ENCODE results near the gene PRR33. TPM values are rescaled to one million over a fixed set of nuclear protein-coding genes. Genes with fewer than 3 reads are reported as not detected.

PRR33 gene
- polyA plus RNA-seq, 3 donors from 2014 or later = 0.35 TPM; not detected in 2

- H3K36me3 Mint-ChIP-seq = peaks cover 0 to 9% (median 0%) of the 10 kb centered on the region in 3 donors
- no peak for DNase-seq
- H3K27me3 Mint-ChIP-seq (ENCODE audit: low read depth in 3 of 3) = peaks cover 0 to 4% (median 2%) of the 10 kb centered on the region in 3 donors
- H3K27ac Mint-ChIP-seq = peak overlapping the region in 1 of 6 donors; percentile 76
- H3K9me3 Mint-ChIP-seq = no peaks in the 10 kb centered on the region
- H3K4me3 Mint-ChIP-seq = no peak overlapping the region
- peaks cover 13 to 40% of the 10 kb centered on the region in 2 donors for H3K4me1 Mint-ChIP-seq
Observed at GRCh38 chr11:1883346-1884302, 8.1 kb downstream of the PRR33 start.

- peaks cover 0 to 2% (median 0%) of the 10 kb centered on the region in 3 donors for H3K36me3 Mint-ChIP-seq
- peak overlapping the region in 1 of 5 donors; percentile 26 for H3K4me3 Mint-ChIP-seq
- H3K9me3 Mint-ChIP-seq = no peaks in the 10 kb centered on the region
- peak overlapping the region in 3 of 6 donors; percentile 26 to 60 (median 40) for H3K27ac Mint-ChIP-seq
- peaks cover 2 to 33% of the 10 kb centered on the region in 2 donors for H3K4me1 Mint-ChIP-seq
- peak; percentile 72 to 78 (median 77) for DNase-seq
- H3K27me3 Mint-ChIP-seq (ENCODE audit: low read depth in 3 of 3) = no peaks in the 10 kb centered on the region
Observed at GRCh38 chr11:1882265-1883238, 9.1 kb downstream of the PRR33 start.

- H3K4me1 Mint-ChIP-seq = peaks cover 0 to 32% of the 10 kb centered on the region in 2 donors
- H3K27me3 Mint-ChIP-seq (ENCODE audit: low read depth in 3 of 3) = no peaks in the 10 kb centered on the region
- no peaks in the 10 kb centered on the region for H3K9me3 Mint-ChIP-seq
- peak in 1 of 3 donors; percentile 14 for DNase-seq
- no peak overlapping the region for H3K4me3 Mint-ChIP-seq
- H3K36me3 Mint-ChIP-seq = no peaks in the 10 kb centered on the region
- H3K27ac Mint-ChIP-seq = peak overlapping the region in 3 of 6 donors; percentile 39 to 64 (median 53)
Observed at GRCh38 chr11:1881442-1882264, 10.0 kb downstream of the PRR33 start.

- Mint-ChIP-seq H3K9me3 (no peaks in the 10 kb centered on the region), H3K27me3 (ENCODE audit: low read depth in 3 of 3) (no peaks in the 10 kb centered on the region), H3K27ac (peak overlapping the region; percentile 39 to 69 (median 56)), H3K4me3 (peak overlapping the region in 1 of 5 donors; percentile 33), H3K4me1 (peaks cover 0 to 38% of the 10 kb centered on the region in 2 donors), H3K36me3 (no peaks in the 10 kb centered on the region)
- DNase-seq = no peak
Observed at GRCh38 chr11:1880746-1881441, 10.8 kb downstream of the PRR33 start.

GRCh38 chr11:1879941-1880720 is 11.6 kb downstream of the PRR33 start:
- H3K27me3 Mint-ChIP-seq (ENCODE audit: low read depth in 3 of 3) = peaks cover 0 to 1% (median 0%) of the 10 kb centered on the region in 3 donors
- H3K4me3 Mint-ChIP-seq = no peak overlapping the region
- H3K4me1 Mint-ChIP-seq = peaks cover 5 to 42% of the 10 kb centered on the region in 2 donors
- H3K36me3 Mint-ChIP-seq = no peaks in the 10 kb centered on the region
- DNase-seq = no peak
- no peaks in the 10 kb centered on the region for H3K9me3 Mint-ChIP-seq
- H3K27ac Mint-ChIP-seq = peak overlapping the region; percentile 18 to 89 (median 66)

GRCh38 chr11:1879342-1879940 is 12.3 kb downstream of the PRR33 start:
- H3K4me1 Mint-ChIP-seq = peaks cover 7 to 43% of the 10 kb centered on the region in 2 donors
- no peak overlapping the region for H3K4me3 Mint-ChIP-seq
- peak overlapping the region in 3 of 6 donors; percentile 18 to 89 (median 72) for H3K27ac Mint-ChIP-seq
- no peak for DNase-seq
- no peaks in the 10 kb centered on the region for H3K36me3 Mint-ChIP-seq
- no peaks in the 10 kb centered on the region for H3K9me3 Mint-ChIP-seq
- peaks cover 0 to 1% (median 0%) of the 10 kb centered on the region in 3 donors for H3K27me3 Mint-ChIP-seq (ENCODE audit: low read depth in 3 of 3)

GRCh38 chr11:1878137-1879031 is 13.3 kb downstream of the PRR33 start:
- Mint-ChIP-seq H3K27me3 (ENCODE audit: low read depth in 3 of 3) (peaks cover 0 to 2% (median 1%) of the 10 kb centered on the region in 3 donors), H3K4me1 (peaks cover 7 to 47% of the 10 kb centered on the region in 2 donors), H3K4me3 (no peak overlapping the region), H3K27ac (no peak overlapping the region), H3K9me3 (no peaks in the 10 kb centered on the region), H3K36me3 (no peaks in the 10 kb centered on the region)
- no peak for DNase-seq

GRCh38 chr11:1877211-1878136 is 14.2 kb downstream of the PRR33 start:
- peaks cover 14 to 53% of the 10 kb centered on the region in 2 donors for H3K4me1 Mint-ChIP-seq
- no peaks in the 10 kb centered on the region for H3K9me3 Mint-ChIP-seq
- DNase-seq = no peak
- H3K27me3 Mint-ChIP-seq (ENCODE audit: low read depth in 3 of 3) = peaks cover 0 to 3% (median 1%) of the 10 kb centered on the region in 3 donors
- peak overlapping the region in 4 of 6 donors; percentile 34 to 74 (median 48) for H3K27ac Mint-ChIP-seq
- H3K36me3 Mint-ChIP-seq = no peaks in the 10 kb centered on the region
- H3K4me3 Mint-ChIP-seq = no peak overlapping the region

- no peaks in the 10 kb centered on the region for H3K9me3 Mint-ChIP-seq
- peaks cover 0 to 5% (median 4%) of the 10 kb centered on the region in 3 donors for H3K27me3 Mint-ChIP-seq (ENCODE audit: low read depth in 3 of 3)
- H3K36me3 Mint-ChIP-seq = no peaks in the 10 kb centered on the region
- no peak for DNase-seq
- H3K27ac Mint-ChIP-seq = peak overlapping the region in 2 of 6 donors; percentile 29 to 36
- H3K4me3 Mint-ChIP-seq = no peak overlapping the region
- peaks cover 23 to 60% of the 10 kb centered on the region in 2 donors for H3K4me1 Mint-ChIP-seq
Observed at GRCh38 chr11:1876361-1877063, 15.2 kb downstream of the PRR33 start.

Measured in immature natural killer cell (primary cell).